Activated CD4-positive, alpha-beta T cell treated with anti-CD3 and anti-CD28 coated beads, Interleukin-2, amount 50 U/mL, for 24 hours (primary cell): Measurements from ENCODE around the gene CPNE2.

Source experiments
- DNase-seq, 2 donors: peaks; one replicate each; pipeline ENCODE4 v3.0.0-alpha.2; 2020; ENCODE audit warnings: low read depth in 1 of 2, low spot score in 1 of 2

Gene CPNE2

GRCh38 chr16:57144027-57144426, 51.6 kb downstream of the CPNE2 start:
- DNase-seq = no peak

GRCh38 chr16:57145046-57146021, 53.0 kb downstream of the CPNE2 start:
- no peak for DNase-seq

- DNase-seq = no peak
These were observed 53.8 kb downstream of the CPNE2 start for GRCh38 chr16:57146040-57146647.

- no peak for DNase-seq
These were observed 54.4 kb downstream of the CPNE2 start for GRCh38 chr16:57146735-57147134.

GRCh38 chr16:57147381-57148221, 55.2 kb downstream of the CPNE2 start:
- no peak for DNase-seq

GRCh38 chr16:57148481-57148880, 56.1 kb downstream of the CPNE2 start:
- DNase-seq = no peak

GRCh38 chr16:57149391-57149790, 57.0 kb downstream of the CPNE2 start:
- no peak for DNase-seq

GRCh38 chr16:57150682-57151330, 58.4 kb downstream of the CPNE2 start:
- no peak for DNase-seq

GRCh38 chr16:57151369-57151768, 59.0 kb downstream of the CPNE2 start:
- no peak for DNase-seq

- DNase-seq = no peak
These were observed 60.0 kb downstream of the CPNE2 start for GRCh38 chr16:57152096-57153093.

- no peak for DNase-seq
These were observed 61.5 kb downstream of the CPNE2 start for GRCh38 chr16:57153841-57154240.

- no peak for DNase-seq
These were observed 63.4 kb downstream of the CPNE2 start for GRCh38 chr16:57155702-57156350.

- no peak for DNase-seq
These were observed 63.9 kb downstream of the CPNE2 start for GRCh38 chr16:57156351-57156703.

- no peak for DNase-seq
These were observed 65.2 kb downstream of the CPNE2 start for GRCh38 chr16:57157533-57157932.

GRCh38 chr16:57159447-57159846, 67.1 kb downstream of the CPNE2 start:
- DNase-seq = no peak

GRCh38 chr16:57163842-57164241, 71.5 kb downstream of the CPNE2 start:
- no peak for DNase-seq

GRCh38 chr16:57165483-57165882, 73.1 kb downstream of the CPNE2 start:
- DNase-seq = no peak

GRCh38 chr16:57165938-57166337, 73.6 kb downstream of the CPNE2 start:
- no peak for DNase-seq

GRCh38 chr16:57166451-57166850, 74.1 kb downstream of the CPNE2 start:
- DNase-seq = no peak
